ENCODE measurements around the gene CEP72.

Gene CEP72

GRCh38 chr5:640461-641330 is 28.6 kb downstream of the CEP72 start:
- no peak for DNase-seq

- DNase-seq, result no peak
Measured at GRCh38 chr5:641331-641765, 29.2 kb downstream of the CEP72 start.

- no peak for DNase-seq
Measured at GRCh38 chr5:642481-642880, 30.3 kb downstream of the CEP72 start.

GRCh38 chr5:643351-643801 is 31.2 kb downstream of the CEP72 start:
- DNase-seq, result no peak

- DNase-seq, result no peak
Measured at GRCh38 chr5:643811-644271, 31.7 kb downstream of the CEP72 start.

GRCh38 chr5:644509-644908 is 32.4 kb downstream of the CEP72 start:
- no peak for DNase-seq

GRCh38 chr5:644971-645370 is 32.8 kb downstream of the CEP72 start:
- no peak for DNase-seq

- DNase-seq, result no peak
Measured at GRCh38 chr5:645421-645820, 33.3 kb downstream of the CEP72 start.

GRCh38 chr5:646396-647201 is 34.5 kb downstream of the CEP72 start:
- no peak for DNase-seq

- no peak for DNase-seq
Measured at GRCh38 chr5:647311-647710, 35.2 kb downstream of the CEP72 start.

GRCh38 chr5:647727-648126 is 35.6 kb downstream of the CEP72 start:
- no peak for DNase-seq

- no peak for DNase-seq
Measured at GRCh38 chr5:651296-652022, 39.3 kb downstream of the CEP72 start.

- DNase-seq, result no peak
Measured at GRCh38 chr5:652023-652515, 39.9 kb downstream of the CEP72 start.

GRCh38 chr5:652773-653350 is 40.7 kb downstream of the CEP72 start:
- no peak for DNase-seq

GRCh38 chr5:654071-654778 is 42.1 kb downstream of the CEP72 start:
- DNase-seq, result no peak

GRCh38 chr5:655406-655805 is 43.3 kb downstream of the CEP72 start:
- DNase-seq, result no peak

GRCh38 chr5:657570-657969 is 45.4 kb downstream of the CEP72 start:
- DNase-seq, result no peak

GRCh38 chr5:658103-658502 is 46.0 kb downstream of the CEP72 start:
- DNase-seq, result no peak

GRCh38 chr5:659496-660263 is 47.5 kb downstream of the CEP72 start:
- DNase-seq, result no peak

GRCh38 chr5:660491-661030 is 48.4 kb downstream of the CEP72 start:
- DNase-seq, result no peak

All from activated T-cell treated with anti-CD3 and anti-CD28 coated beads, Interleukin-2, amount 50 U/mL, for 48 hours (primary cell).